PC-9 (cell line): Measurements from ENCODE around the gene VPS37B. TPM values are rescaled to one million over a fixed set of nuclear protein-coding genes. Genes with fewer than 3 reads are reported as not detected.
A peak's percentile ranks its signal among the peaks of the same experiment; 100 is the strongest.

Experiments
- BruUV-seq: library from RNA; stranded (reverse); fragments of 400-500 nt; replicated peaks from 2 replicates; lab custom pipeline; 2021; lab: Mats Ljungman, UMichigan
- CTCF ChIA-PET: fragments of 300-600 bp; sonication (Branson Sonifier 250); formaldehyde crosslinking; loops from one replicate; lab custom pipeline; 2022; ENCODE audit warnings: antibody characterized with exemption; lab: Charles Lee
- POLR2A ChIA-PET: fragments of 300-600 bp; sonication (Branson Sonifier 250); formaldehyde crosslinking; loops from one replicate; lab custom pipeline; 2022; ENCODE audit warnings: antibody characterized with exemption; ENCODE audit not compliant: unreplicated experiment; lab: Charles Lee
- DNase-seq, 2 experiments: peaks; one replicate each; pipeline versions ENCODE4 v3.0.0 to v3.0.0-alpha.2; 2015 to 2022; ENCODE audit warnings: mixed read lengths in 1 of 2
- H2AFZ ChIP-seq: fragments of 200-600 bp; sonication (generic); 2 replicates; pipeline ENCODE4 v1.8.1; 2017; ENCODE audit warnings: antibody characterized with exemption
- H3F3A ChIP-seq: fragments of 200-600 bp; sonication (generic); 2 replicates; pipeline ENCODE4 v1.8.1; 2017; ENCODE audit warnings: antibody characterized with exemption, mild to moderate bottlenecking, low read depth; ENCODE audit not compliant: insufficient read depth
- H3K27ac ChIP-seq: fragments of 200-600 bp; sonication (generic); 2 replicates; pipeline ENCODE4 v1.6.1; 2016; ENCODE audit warnings: mixed run types
- H3K27me3 ChIP-seq: fragments of 200-600 bp; sonication (generic); 2 replicates; pipeline ENCODE4 v1.6.1; 2016; ENCODE audit warnings: low read depth, mixed run types; ENCODE audit not compliant: insufficient read depth
- H3K36me3 ChIP-seq: fragments of 200-600 bp; sonication (generic); 2 replicates; pipeline ENCODE4 v1.6.1; 2016; ENCODE audit warnings: low read depth, mixed run types
- H3K4me1 ChIP-seq: fragments of 200-600 bp; sonication (generic); replicated peaks from 2 replicates; pipeline ENCODE4 v1.6.1; 2016; ENCODE audit warnings: mixed run types; ENCODE audit not compliant: insufficient read depth
- H3K4me2 ChIP-seq: fragments of 200-600 bp; sonication (generic); 2 replicates; pipeline ENCODE4 v1.6.1; 2017; ENCODE audit warnings: mixed run types
- H3K4me3 ChIP-seq: fragments of 200-600 bp; sonication (generic); 2 replicates; pipeline ENCODE4 v1.6.1; 2016; ENCODE audit warnings: mixed run types
- H3K79me2 ChIP-seq: fragments of 200-600 bp; sonication (generic); 2 replicates; pipeline ENCODE4 v1.6.1; 2017; ENCODE audit warnings: low read depth, mixed run types
- H3K9me2 ChIP-seq: fragments of 200-600 bp; sonication (generic); 2 replicates; pipeline ENCODE4 v1.8.1; 2017; ENCODE audit warnings: mild to moderate bottlenecking; ENCODE audit not compliant: insufficient read depth
- H3K9me3 ChIP-seq: fragments of 200-600 bp; sonication (generic); 2 replicates; pipeline ENCODE4 v1.8.1; 2016; ENCODE audit warnings: low read depth; ENCODE audit not compliant: insufficient read depth
- H4K20me1 ChIP-seq: fragments of 200-600 bp; sonication (generic); 2 replicates; pipeline ENCODE4 v1.8.1; 2017; ENCODE audit not compliant: insufficient read depth
- CTCF ChIP-seq: fragments of 200-600 bp; sonication (generic); conservative IDR thresholded peaks from 2 replicates; pipeline ENCODE4 v1.6.1; 2017; ENCODE audit warnings: mixed run types, antibody characterized with exemption, mild to moderate bottlenecking, moderate library complexity
- EZH2 ChIP-seq: fragments of 200-600 bp; sonication (generic); IDR thresholded peaks from 2 replicates; pipeline ENCODE4 v1.8.0; 2017; ENCODE audit warnings: antibody characterized with exemption, low read depth
- intact Hi-C: fragments of 100-400 bp; cut with micrococcal nuclease; formaldehyde crosslinking; loops from one replicate; pipeline ENCODE4 v1.10.0; 2022; ENCODE audit not compliant: unreplicated experiment
- total RNA-seq: library from RNA; stranded (reverse); gene quantifications from 2 replicates; pipeline ENCODE4 v1.2.3, GENCODE V29; 2021

Gene VPS37B
- total RNA-seq, 1 experiment from 2014 or later, result 51.4 TPM

- no TSS peak for BruUV-seq
- H3K27me3 ChIP-seq, result no peaks in the 10 kb centered on the region
- DNase-seq, result no peak
- no peak overlapping the region for H2AFZ ChIP-seq
- peaks cover 54% of the 10 kb centered on the region for H3K4me1 ChIP-seq
- H3K4me3 ChIP-seq, result no peak overlapping the region
- H4K20me1 ChIP-seq, result peaks cover 13% of the 10 kb centered on the region
- no peaks in the 10 kb centered on the region for H3K9me3 ChIP-seq
- ChIA-PET POLR2A (no interaction called here), CTCF (interaction anchor here (0.6 kb wide), 1 partner anchor 107 kb away, joined by 3 read pairs; no protein-coding TSS in a partner anchor)
- H3F3A ChIP-seq, result peaks cover 26% of the 10 kb centered on the region
- no peak for TF ChIP-seq CTCF
- TF ChIP-seq EZH2, result no peak
- intact Hi-C loops, result loop anchor here (2.0 to 5.0 kb wide), 2 partner anchors 49 to 54 kb away; no protein-coding TSS in a partner anchor
- H3K27ac ChIP-seq, result peak overlapping the region; percentile 58
- H3K9me2 ChIP-seq, result no peaks in the 10 kb centered on the region
- no peaks in the 10 kb centered on the region for H3K36me3 ChIP-seq
- H3K79me2 ChIP-seq, result peaks cover 71% of the 10 kb centered on the region
- peak overlapping the region; percentile 65 for H3K4me2 ChIP-seq
Observed at GRCh38 chr12:122840580-122841513, 55.1 kb downstream of the VPS37B start.

- Histone ChIP-seq H4K20me1 (peaks cover 13% of the 10 kb centered on the region), H3F3A (peaks cover 26% of the 10 kb centered on the region), H3K4me3 (no peak overlapping the region), H3K27me3 (no peaks in the 10 kb centered on the region), H3K9me3 (no peaks in the 10 kb centered on the region), H3K79me2 (peaks cover 71% of the 10 kb centered on the region), H3K4me2 (peak overlapping the region; percentile 65; the same call in 1 of the 2 replicates), H3K36me3 (no peaks in the 10 kb centered on the region), H3K27ac (no peak overlapping the region), H2AFZ (no peak overlapping the region), H3K9me2 (no peaks in the 10 kb centered on the region), H3K4me1 (peaks cover 54% of the 10 kb centered on the region)
- no TSS peak for BruUV-seq
- intact Hi-C loops, result loop anchor here (2.0 to 5.0 kb wide), 2 partner anchors 48 to 55 kb away; no protein-coding TSS in a partner anchor
- POLR2A ChIA-PET, result interaction anchor here (0.6 kb wide), 1 partner anchor 180 kb away, joined by 3 read pairs; no protein-coding TSS in a partner anchor
- CTCF ChIA-PET, result interaction anchor here (0.5 to 0.6 kb wide), 2 partner anchors 35 to 107 kb away, joined by 3 read pairs; no protein-coding TSS in a partner anchor
- no peak for DNase-seq
- no peak for TF ChIP-seq CTCF
- TF ChIP-seq EZH2, result no peak
Observed at GRCh38 chr12:122839907-122840554, 55.9 kb downstream of the VPS37B start.

- Histone ChIP-seq H3K27me3 (no peaks in the 10 kb centered on the region), H3K27ac (no peak overlapping the region), H3K36me3 (no peaks in the 10 kb centered on the region), H3K4me1 (peaks cover 65% of the 10 kb centered on the region), H3K4me2 (no peak overlapping the region), H4K20me1 (peaks cover 13% of the 10 kb centered on the region), H3F3A (peaks cover 38% of the 10 kb centered on the region), H2AFZ (no peak overlapping the region), H3K9me2 (no peaks in the 10 kb centered on the region), H3K4me3 (no peak overlapping the region), H3K79me2 (peaks cover 68% of the 10 kb centered on the region), H3K9me3 (no peaks in the 10 kb centered on the region)
- ChIA-PET POLR2A (no interaction called here), CTCF (no interaction called here)
- DNase-seq, result no peak
- no peak for TF ChIP-seq CTCF
- TF ChIP-seq EZH2, result no peak
- no TSS peak for BruUV-seq
- intact Hi-C loops, result no loop called here
Observed at GRCh38 chr12:122838841-122839240, 57.1 kb downstream of the VPS37B start.
